Trophoblast cell (in vitro differentiated cells and primary cell): ENCODE results near the gene ATXN1.

Experiments used
- DNase-seq, 2 donors: peaks; one replicate each; pipeline ENCODE4 v3.0.0-alpha.2; 2016
- H2AFZ ChIP-seq: 2 replicates; pipeline ENCODE4 v1.6.1; 2013; ENCODE audit warnings: low read length, moderate library complexity, mild to moderate bottlenecking; ENCODE audit not compliant: insufficient read depth, poor library complexity
- H2AK5ac ChIP-seq: 2 replicates; pipeline ENCODE4 v1.6.1; 2013; ENCODE audit warnings: mild to moderate bottlenecking, low read length
- H2BK120ac ChIP-seq: 2 replicates; pipeline ENCODE4 v1.6.1; 2013; ENCODE audit warnings: low read length, mild to moderate bottlenecking, moderate library complexity; ENCODE audit not compliant: insufficient read depth, poor library complexity
- H2BK12ac ChIP-seq: 2 replicates; pipeline ENCODE4 v1.6.1; 2013; ENCODE audit warnings: mild to moderate bottlenecking, low read length, moderate library complexity
- H2BK5ac ChIP-seq: 2 replicates; pipeline ENCODE4 v1.6.1; 2013; ENCODE audit warnings: low read length, low read depth, moderate library complexity, mild to moderate bottlenecking; ENCODE audit not compliant: poor library complexity
- H3K14ac ChIP-seq: 2 replicates; pipeline ENCODE4 v1.6.1; 2013; ENCODE audit warnings: mild to moderate bottlenecking, low read length
- H3K18ac ChIP-seq: 2 replicates; pipeline ENCODE4 v1.6.1; 2013; ENCODE audit warnings: mild to moderate bottlenecking, low read length
- H3K23ac ChIP-seq: 2 replicates; pipeline ENCODE4 v1.6.1; 2013; ENCODE audit warnings: low read length
- H3K27ac ChIP-seq: 2 replicates; pipeline ENCODE4 v1.5.1; 2013; ENCODE audit warnings: low read depth, mild to moderate bottlenecking, inconsistent platforms, low read length, moderate library complexity
- H3K27me3 ChIP-seq: 2 replicates; pipeline ENCODE4 v1.6.1; 2013; ENCODE audit warnings: inconsistent platforms, mild to moderate bottlenecking, low read length, moderate library complexity; ENCODE audit not compliant: insufficient read depth
- H3K36me3 ChIP-seq, 2 experiments: 1 replicate in 1 of 2; 2 replicates in 1 of 2; pipeline ENCODE4 v1.6.1; 2013; ENCODE audit warnings: low read length in 2 of 2, mild to moderate bottlenecking in 2 of 2, moderate library complexity in 1 of 2; ENCODE audit not compliant: insufficient read depth in 2 of 2, control insufficient read depth in 1 of 2
- H3K4ac ChIP-seq: 2 replicates; pipeline ENCODE4 v1.6.1; 2013; ENCODE audit warnings: low read depth, mild to moderate bottlenecking, low read length, moderate library complexity
- H3K4me1 ChIP-seq, 2 experiments: 1 replicate in 1 of 2; 2 replicates in 1 of 2; pipeline ENCODE4 v1.6.1; 2013; ENCODE audit warnings: low read length in 2 of 2, mild to moderate bottlenecking in 2 of 2, moderate library complexity in 1 of 2; ENCODE audit not compliant: insufficient read depth in 2 of 2, control insufficient read depth in 1 of 2
- H3K4me2 ChIP-seq: 2 replicates; pipeline ENCODE4 v1.6.1; 2013; ENCODE audit warnings: inconsistent platforms, mild to moderate bottlenecking, low read length, moderate library complexity
- H3K4me3 ChIP-seq: 2 replicates; pipeline ENCODE4 v1.5.1; 2013; ENCODE audit warnings: mild to moderate bottlenecking, low read depth, low read length, inconsistent platforms
- H3K79me1 ChIP-seq: one replicate; pipeline ENCODE4 v1.6.1; 2013; ENCODE audit warnings: low read length
- H3K79me2 ChIP-seq: 2 replicates; pipeline ENCODE4 v1.6.1; 2013; ENCODE audit warnings: low read length, mild to moderate bottlenecking; ENCODE audit not compliant: control insufficient read depth, insufficient read depth, poor library complexity
- H3K9ac ChIP-seq: 2 replicates; pipeline ENCODE4 v1.6.1; 2013; ENCODE audit warnings: mild to moderate bottlenecking, low read length
- H3K9me3 ChIP-seq: 2 replicates; pipeline ENCODE4 v1.6.1; 2013; ENCODE audit warnings: low read depth, mild to moderate bottlenecking, control low read depth, inconsistent platforms, low read length; ENCODE audit not compliant: insufficient read depth
- H4K12ac ChIP-seq: 2 replicates; pipeline ENCODE4 v1.6.1; 2013; ENCODE audit warnings: low read depth, mild to moderate bottlenecking, low read length, moderate library complexity
- H4K8ac ChIP-seq: 2 replicates; pipeline ENCODE4 v1.6.1; 2013; ENCODE audit warnings: low read depth, mild to moderate bottlenecking, low read length, moderate library complexity
- H4K91ac ChIP-seq: one replicate; pipeline ENCODE4 v1.6.1; 2013; ENCODE audit warnings: low read depth, mild to moderate bottlenecking, low read length, moderate library complexity
- WGBS: extraction: QIAGEN DNeasy Blood & Tissue Kit; methylation state at CpG from one replicate; pipeline ENCODE4 v1.1.7; 2013; ENCODE audit warnings: missing lambda C conversion rate; ENCODE audit not compliant: insufficient read length, insufficient coverage; ENCODE audit errors: extremely low coverage; 5-methylcytosine and 5-hydroxymethylcytosine counted together

The ATXN1 gene

GRCh38 chr6:16806363-16806762 is 45.1 kb upstream of the ATXN1 start:
- Histone ChIP-seq H3K9me3 (no peaks in the 10 kb centered on the region), H3K18ac (no peak overlapping the region), H3K4me2 (no peak overlapping the region), H3K36me3 (no peaks in the 10 kb centered on the region), H3K27me3 (no peaks in the 10 kb centered on the region), H3K23ac (no peak overlapping the region), H3K9ac (no peak overlapping the region), H2AFZ (no peak overlapping the region), H3K79me1 (no peaks in the 10 kb centered on the region), H4K8ac (no peak overlapping the region), H3K79me2 (no peaks in the 10 kb centered on the region), H2BK5ac (no peak overlapping the region), H3K14ac (no peak overlapping the region), H2BK12ac (no peak overlapping the region), H4K12ac (no peak overlapping the region), H3K4me1 (no peaks in the 10 kb centered on the region), H3K4ac (no peak overlapping the region), H4K91ac (no peak overlapping the region), H3K27ac (no peak overlapping the region), H2AK5ac (no peak overlapping the region), H2BK120ac (no peak overlapping the region), H3K4me3 (no peak overlapping the region)
- WGBS = no CpG with 5 or more reads among the region's 2 CpGs
- no peak for DNase-seq

GRCh38 chr6:16805243-16805950 is 44.1 kb upstream of the ATXN1 start:
- no peak overlapping the region for H2BK5ac ChIP-seq
- no peaks in the 10 kb centered on the region for H3K9me3 ChIP-seq
- no peaks in the 10 kb centered on the region for H3K79me1 ChIP-seq
- H3K79me2 ChIP-seq = no peaks in the 10 kb centered on the region
- H4K8ac ChIP-seq = no peak overlapping the region
- H3K18ac ChIP-seq = no peak overlapping the region
- H3K9ac ChIP-seq = no peak overlapping the region
- no peaks in the 10 kb centered on the region for H3K36me3 ChIP-seq
- H3K27ac ChIP-seq = no peak overlapping the region
- no peak overlapping the region for H3K4ac ChIP-seq
- no peak overlapping the region for H3K4me2 ChIP-seq
- H3K4me3 ChIP-seq = no peak overlapping the region
- no peaks in the 10 kb centered on the region for H3K4me1 ChIP-seq
- H2BK120ac ChIP-seq = no peak overlapping the region
- no peak overlapping the region for H3K14ac ChIP-seq
- no peak overlapping the region for H4K12ac ChIP-seq
- H2AFZ ChIP-seq = no peak overlapping the region
- no peak overlapping the region for H3K23ac ChIP-seq
- H2BK12ac ChIP-seq = no peak overlapping the region
- H3K27me3 ChIP-seq = no peaks in the 10 kb centered on the region
- H2AK5ac ChIP-seq = no peak overlapping the region
- no peak for DNase-seq
- no CpG with 5 or more reads among the region's 5 CpGs for WGBS
- H4K91ac ChIP-seq = no peak overlapping the region

- no peak overlapping the region for H4K8ac ChIP-seq
- H3K36me3 ChIP-seq = no peaks in the 10 kb centered on the region
- no peak for DNase-seq
- no peak overlapping the region for H4K91ac ChIP-seq
- H2BK5ac ChIP-seq = no peak overlapping the region
- H2BK12ac ChIP-seq = no peak overlapping the region
- H3K23ac ChIP-seq = no peak overlapping the region
- H3K9me3 ChIP-seq = no peaks in the 10 kb centered on the region
- H2BK120ac ChIP-seq = no peak overlapping the region
- H3K27ac ChIP-seq = no peak overlapping the region
- no peaks in the 10 kb centered on the region for H3K79me1 ChIP-seq
- H2AFZ ChIP-seq = no peak overlapping the region
- H3K18ac ChIP-seq = no peak overlapping the region
- H3K4ac ChIP-seq = no peak overlapping the region
- no peak overlapping the region for H3K14ac ChIP-seq
- H3K4me3 ChIP-seq = no peak overlapping the region
- H3K79me2 ChIP-seq = no peaks in the 10 kb centered on the region
- H3K27me3 ChIP-seq = no peaks in the 10 kb centered on the region
- H3K4me2 ChIP-seq = no peak overlapping the region
- no peaks in the 10 kb centered on the region for H3K4me1 ChIP-seq
- WGBS = no CpG with 5 or more reads among the region's 8 CpGs
- H2AK5ac ChIP-seq = no peak overlapping the region
- H4K12ac ChIP-seq = no peak overlapping the region
- H3K9ac ChIP-seq = no peak overlapping the region
These were observed 43.4 kb upstream of the ATXN1 start for GRCh38 chr6:16804546-16805242.

- no peak for DNase-seq
- H2AFZ ChIP-seq = peak overlapping the region; percentile 5
- H3K14ac ChIP-seq = no peak overlapping the region
- no peak overlapping the region for H2BK120ac ChIP-seq
- no peak overlapping the region for H3K4ac ChIP-seq
- no peak overlapping the region for H3K23ac ChIP-seq
- no peaks in the 10 kb centered on the region for H3K79me1 ChIP-seq
- no peaks in the 10 kb centered on the region for H3K4me1 ChIP-seq
- H2BK12ac ChIP-seq = no peak overlapping the region
- no peaks in the 10 kb centered on the region for H3K9me3 ChIP-seq
- H3K36me3 ChIP-seq = no peaks in the 10 kb centered on the region
- no peak overlapping the region for H3K27ac ChIP-seq
- no peak overlapping the region for H4K91ac ChIP-seq
- H3K18ac ChIP-seq = no peak overlapping the region
- H4K8ac ChIP-seq = no peak overlapping the region
- H2BK5ac ChIP-seq = no peak overlapping the region
- WGBS = no CpG with 5 or more reads among the region's 24 CpGs
- no peak overlapping the region for H2AK5ac ChIP-seq
- H3K4me2 ChIP-seq = peak overlapping the region; percentile 45
- H3K79me2 ChIP-seq = no peaks in the 10 kb centered on the region
- no peak overlapping the region for H3K4me3 ChIP-seq
- H3K9ac ChIP-seq = no peak overlapping the region
- no peak overlapping the region for H4K12ac ChIP-seq
- no peaks in the 10 kb centered on the region for H3K27me3 ChIP-seq
These were observed 42.3 kb upstream of the ATXN1 start for GRCh38 chr6:16803294-16804200.
